NCI-H1436 (cell line): Measurements from ENCODE around the gene TJAP1.
"Not testable (repeated sequence)": the region's sequence is repeated elsewhere in the genome, so short reads cannot be mapped to it uniquely, and the experiment has no call there.

Experiments used
- DNase-seq: peaks from one replicate; lab custom pipeline; 2025; lab: John Stamatoyannopoulos, UW

TJAP1 gene

DNA sequence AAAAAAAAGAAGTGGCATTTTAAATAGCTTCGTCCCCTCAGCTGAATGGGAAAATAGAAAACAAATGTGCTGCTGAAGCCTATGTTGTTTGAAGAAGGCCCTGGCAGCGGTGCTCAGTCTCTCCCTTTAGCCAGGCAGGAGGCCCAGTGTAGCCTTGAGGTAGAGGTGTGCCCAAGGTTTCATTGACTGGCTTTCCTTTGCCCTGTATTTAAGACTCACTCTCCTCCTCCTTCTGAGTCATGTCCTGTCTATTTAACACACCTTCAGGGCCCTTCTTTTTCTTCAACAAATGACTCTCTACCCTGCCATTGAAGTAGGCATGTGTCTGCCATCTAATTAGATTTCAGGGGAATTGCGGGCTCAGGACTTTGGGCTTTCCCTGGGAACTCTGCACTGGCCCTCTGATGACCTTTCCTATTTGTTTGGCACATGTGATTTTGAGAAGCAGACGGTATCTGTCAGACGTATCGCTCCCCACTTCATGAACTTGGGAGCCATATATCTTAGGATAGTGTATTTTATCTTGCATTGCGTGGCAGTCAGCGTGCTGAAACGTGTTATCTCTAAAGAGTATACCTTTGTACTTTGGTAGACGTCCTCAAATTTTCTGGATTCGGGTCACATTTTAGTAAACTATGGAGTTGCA is 4.3 kb downstream of the TJAP1 start:
- DNase-seq = no peak

DNA sequence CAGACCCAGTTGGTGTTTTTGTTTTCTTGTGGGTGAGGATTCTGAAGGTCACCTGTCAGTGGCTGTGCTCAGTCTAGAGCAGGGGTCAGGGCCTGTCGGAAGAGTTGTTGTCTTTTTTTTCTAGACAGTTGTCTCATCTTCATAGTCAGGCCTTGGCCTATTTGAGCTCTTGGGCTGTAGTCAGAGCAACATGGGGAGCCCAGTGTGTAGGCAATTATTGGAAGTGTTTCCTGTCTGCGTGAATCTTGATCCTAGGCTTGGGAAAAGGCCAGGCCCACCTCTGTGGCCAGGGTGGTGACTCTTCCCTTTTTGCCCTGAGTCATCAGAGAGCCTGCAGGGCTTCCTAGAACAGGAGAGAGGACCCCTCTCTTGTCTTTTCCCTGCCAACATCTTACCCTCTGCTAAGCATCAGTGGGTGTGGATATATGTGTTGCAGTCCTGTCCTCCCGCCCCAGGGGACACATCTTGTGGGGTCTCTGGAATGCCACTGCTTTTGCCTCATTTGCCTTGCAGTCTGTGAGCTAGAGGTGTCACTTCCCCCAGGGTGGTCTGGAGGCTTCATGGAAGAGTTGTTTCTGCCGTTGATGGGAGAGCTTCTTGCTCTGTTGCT is 11.4 kb downstream of the TJAP1 start:
- no peak for DNase-seq

DNA sequence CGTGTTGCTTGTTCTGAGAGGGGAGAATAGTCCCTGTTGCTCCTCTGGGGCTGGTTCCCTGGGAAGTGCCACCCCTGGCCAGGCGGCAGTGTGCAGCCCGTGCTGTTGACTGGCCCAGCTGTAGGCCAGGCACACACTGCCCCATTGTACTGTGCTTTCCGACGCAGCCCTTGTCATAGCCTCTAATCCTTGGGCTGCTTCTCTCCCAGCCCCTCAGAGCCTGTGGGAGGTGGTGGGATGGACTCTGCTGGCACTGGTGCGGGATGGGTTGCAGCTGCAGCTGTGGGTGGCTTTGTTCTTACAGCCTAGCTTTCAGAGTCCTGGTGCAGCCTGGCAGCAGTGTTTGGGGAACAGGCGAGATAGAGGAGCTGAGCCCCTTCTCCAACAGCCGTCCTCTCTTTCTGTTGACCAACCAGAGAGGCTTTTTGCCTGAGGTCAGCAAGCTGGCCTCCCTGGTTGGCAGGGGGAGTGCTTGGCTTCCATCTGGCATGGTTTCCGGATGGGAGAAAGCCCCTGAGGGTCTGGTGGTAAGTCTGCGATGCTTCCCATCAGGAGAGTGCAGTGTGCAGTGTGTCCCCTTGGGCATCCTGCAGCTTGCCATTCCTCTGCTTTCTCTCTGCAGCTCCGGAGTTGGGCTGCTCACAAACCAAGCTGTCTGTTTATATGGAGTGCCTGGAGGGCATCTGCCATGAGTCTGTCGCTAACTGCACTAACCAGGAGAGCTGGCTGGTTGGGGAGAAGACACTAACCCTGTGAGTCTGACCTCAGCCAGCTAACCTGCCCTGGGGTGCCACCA is 12.1 kb downstream of the TJAP1 start:
- no peak for DNase-seq

DNA sequence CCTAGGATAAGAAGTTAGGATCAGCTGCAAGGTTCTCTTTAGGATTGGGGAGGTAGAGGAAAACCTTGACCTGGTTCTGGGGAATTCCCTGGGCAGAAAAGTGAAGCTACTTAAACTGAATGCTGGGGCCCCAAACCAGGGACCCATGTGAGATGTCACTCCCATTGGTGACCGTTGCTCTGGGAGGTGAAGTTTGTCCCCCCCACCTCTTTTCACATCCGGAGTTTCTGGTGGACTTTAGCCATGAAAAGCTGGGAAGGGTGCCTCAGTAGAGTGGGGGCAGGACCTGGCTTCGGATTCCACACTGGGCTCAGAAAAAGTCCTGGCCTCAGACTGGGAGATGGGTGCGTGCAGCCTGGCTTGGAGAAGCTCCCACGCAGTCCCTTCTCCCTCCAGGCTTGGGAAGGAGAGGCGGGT is 13.2 kb downstream of the TJAP1 start:
- no peak for DNase-seq

DNA sequence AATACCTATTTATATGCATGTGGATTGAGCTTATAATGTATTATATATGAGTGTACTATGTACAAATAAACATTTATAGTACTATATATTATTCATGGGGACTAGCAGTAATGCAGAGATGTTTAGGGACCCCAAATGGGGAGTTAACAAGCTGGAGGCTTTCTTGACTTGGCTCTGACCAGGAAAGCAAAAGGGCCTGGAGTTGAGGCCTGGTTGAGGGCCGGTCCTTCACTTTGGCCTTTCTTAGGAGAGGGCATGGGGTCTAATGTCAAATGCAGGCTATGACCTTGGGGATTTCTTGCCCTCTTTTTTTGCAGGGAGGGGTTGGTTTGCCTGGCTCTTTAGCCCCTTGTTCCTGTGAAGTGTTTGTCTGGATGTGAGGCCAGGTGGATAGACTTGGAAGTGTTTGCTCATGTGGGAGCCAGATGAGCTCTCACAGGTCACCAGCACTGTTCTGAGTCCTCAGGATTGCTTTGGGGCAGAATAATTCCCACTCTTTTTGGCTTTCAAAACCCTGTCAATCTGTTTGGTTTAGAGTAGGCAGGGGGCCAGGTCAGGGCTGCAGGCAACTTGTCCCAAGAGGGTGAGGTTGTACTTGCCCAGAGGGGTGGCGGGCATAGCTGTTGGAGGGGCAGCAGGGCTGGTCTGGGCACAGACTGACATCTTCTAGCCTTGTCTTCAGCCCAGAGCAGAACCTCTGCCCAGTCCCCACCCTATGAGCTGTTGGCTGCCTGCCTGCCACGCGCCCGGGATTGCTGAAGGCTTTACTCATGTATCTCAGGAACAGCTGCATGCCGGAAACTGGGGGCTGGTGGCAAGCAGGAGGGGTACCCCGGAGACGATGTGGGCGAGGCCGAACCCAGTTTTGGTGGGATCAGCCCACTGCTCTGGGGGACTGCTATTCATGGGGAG is 14.6 kb downstream of the TJAP1 start:
- DNase-seq = no peak

DNA sequence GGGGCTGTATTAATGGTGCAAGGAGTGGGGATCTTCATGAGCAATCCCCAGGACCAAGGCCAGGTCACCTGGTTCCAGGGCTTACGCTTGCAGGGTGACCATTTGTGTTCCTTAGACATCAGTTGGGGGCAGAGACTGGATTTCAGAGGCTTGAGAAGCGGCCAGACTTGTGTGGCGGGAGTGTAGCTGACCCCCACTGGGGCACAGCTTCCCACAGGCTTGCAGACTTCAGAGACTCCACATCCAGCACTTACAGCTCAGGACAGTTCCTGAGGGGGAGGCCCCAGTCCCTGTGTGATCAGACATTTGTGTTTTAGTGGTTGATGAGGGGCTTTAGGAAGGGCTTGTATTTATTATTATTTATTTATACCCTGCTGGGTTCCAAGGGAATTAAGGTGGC is 15.3 kb downstream of the TJAP1 start:
- no peak for DNase-seq

DNA sequence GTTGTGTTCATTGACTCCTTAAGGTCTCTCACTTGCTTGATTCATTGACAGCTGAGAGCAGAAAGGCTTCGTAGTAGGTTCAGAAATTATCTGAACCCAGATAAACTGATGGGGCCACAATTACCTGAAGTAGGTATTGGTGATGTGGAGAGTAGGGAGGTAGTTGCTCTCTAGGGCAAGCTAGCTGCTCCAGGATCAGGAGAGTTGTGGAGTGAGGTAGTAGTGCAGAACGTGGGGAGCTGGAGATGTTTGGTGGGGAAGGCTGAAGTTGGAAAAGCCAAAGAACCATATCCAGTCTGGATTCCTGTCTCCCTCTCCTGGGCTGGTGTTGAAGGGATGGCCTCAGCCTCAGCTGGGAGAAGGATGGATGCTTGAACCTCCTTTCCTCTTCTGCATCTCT is 15.9 kb downstream of the TJAP1 start:
- no peak for DNase-seq

DNA sequence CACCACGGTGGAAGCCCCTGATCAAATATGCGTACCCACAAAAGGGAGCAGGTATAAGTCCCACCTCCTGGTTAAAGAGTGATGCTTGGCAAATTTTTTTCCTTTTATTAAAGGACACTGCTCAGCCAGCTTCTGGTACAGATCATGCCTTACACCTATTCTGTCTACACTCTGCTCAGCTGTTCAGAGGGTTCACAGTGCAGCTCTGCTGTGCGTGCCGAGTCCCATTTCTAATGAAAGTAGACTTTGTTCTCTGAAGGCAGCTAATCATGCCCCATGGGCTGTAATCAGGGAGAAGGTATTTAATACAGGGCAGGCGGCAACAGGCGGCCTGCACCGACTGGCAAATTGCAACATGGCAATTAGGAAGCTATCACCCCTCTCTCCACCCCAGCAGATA is 16.5 kb downstream of the TJAP1 start:
- no peak for DNase-seq

DNA sequence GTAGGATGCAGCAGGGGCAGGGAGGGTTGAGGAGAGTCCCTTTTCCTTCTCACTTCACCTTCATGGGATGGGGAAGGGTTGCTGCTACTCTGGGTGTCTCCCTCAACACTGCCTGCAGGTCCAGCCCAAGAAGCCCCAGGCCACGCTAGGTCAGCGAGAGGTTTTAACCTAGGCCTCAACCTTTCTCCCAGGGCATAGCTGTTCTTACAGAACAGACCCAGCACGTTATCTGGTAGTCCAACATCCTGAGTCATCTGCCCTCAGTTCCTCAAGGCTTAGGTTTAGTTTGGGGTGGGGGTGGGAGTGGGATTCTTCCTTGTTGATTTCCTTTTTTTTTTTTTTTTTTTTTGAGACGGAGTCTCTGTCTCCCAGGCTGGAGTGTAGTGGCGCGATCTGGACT is 17.0 kb downstream of the TJAP1 start:
- DNase-seq = no peak

DNA sequence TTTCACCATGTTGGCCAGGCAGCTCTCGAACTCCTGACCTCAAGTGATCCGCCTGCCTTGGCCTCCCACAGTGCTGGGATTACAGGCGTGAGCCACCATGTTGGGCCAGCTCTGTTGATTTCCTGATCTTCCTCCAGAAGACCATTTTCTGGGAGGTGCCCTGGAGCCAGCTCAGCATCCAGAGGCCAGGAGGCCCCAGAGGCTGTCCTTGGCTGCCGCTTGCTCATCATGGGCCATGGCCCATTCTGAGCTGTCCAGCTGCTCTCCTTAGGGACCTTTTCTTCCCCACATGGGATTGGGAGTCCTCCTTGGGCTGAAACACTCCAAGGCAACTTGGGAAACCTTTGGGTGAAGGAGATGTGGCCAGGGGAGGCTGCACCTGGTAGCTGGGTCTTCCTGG is 17.4 kb downstream of the TJAP1 start:
- DNase-seq = no peak

DNA sequence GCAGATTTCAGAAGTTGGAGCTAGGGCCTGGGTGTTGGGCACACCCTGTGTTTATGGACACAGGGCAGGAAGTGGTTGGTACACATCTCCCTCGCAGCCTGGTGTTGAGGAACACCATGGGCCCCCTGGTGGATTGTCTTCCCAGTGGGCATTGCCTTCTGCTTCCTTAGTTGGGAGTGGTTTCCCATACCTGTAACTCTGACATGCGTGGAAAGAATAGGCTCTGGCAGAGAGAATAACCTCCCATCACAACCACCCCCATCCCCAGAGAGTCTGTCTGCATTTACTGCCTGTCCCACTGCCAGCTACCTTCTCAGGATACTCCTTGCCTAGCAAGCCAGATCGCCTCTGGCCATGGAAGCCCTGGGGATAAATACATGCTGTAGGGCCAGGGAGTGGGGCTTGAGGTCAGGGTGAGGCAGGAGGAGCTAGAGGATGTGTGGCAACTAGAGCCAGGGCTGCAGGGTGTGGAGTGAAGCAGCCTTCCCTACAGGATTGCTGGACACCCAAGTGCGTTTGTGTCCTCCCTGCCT is 18.1 kb downstream of the TJAP1 start:
- DNase-seq = no peak

DNA sequence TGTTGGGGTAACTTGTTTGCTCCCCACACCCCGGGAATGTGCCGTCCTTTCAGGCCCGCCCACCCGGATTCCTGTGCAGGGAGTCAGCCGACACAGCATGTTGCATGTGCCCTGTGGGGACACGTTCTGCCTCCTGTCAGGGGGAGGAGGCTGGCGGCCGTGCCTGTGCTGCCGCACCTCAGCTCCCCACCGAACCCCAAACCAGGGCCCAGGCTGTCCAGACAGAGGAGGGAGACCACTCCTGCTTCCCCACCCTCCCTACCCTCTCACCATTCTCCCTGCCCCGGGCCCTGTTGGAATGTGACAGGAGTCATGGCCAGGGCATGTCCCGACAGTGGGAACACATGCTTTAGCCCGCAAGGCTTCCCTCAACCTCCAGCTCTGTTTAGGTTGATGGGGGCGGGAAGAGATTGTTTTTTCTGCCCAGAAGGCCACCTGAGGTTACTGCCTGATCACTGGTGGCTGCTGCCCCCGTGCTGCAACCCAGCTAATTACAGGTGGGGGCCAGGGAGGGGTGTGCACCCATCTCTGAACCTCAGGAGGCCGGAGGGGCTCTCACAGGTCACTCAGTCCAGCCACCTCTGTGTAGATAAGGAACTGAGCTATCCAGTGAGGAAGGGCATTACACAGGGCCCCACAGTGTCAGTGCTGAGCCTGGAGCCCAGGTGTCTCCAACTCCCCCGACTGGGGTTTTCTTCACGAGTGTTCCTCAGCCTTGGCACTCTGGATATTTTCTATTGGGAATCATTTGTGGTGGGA is 19.2 kb downstream of the TJAP1 start:
- DNase-seq = no peak

DNA sequence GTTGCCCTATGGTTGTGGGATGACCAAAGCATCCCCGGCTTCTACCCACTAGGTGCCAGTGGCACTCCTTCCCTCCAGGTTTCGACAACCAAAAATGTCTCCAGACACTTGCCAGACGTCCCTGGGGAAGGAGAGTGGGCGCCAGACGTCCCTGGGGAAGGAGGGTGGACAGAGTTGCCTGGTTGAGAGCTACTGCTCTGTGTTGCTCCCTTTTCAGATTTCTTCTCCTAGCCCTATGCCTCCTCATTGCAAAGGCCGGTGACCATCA is 19.7 kb downstream of the TJAP1 start:
- no peak for DNase-seq

DNA sequence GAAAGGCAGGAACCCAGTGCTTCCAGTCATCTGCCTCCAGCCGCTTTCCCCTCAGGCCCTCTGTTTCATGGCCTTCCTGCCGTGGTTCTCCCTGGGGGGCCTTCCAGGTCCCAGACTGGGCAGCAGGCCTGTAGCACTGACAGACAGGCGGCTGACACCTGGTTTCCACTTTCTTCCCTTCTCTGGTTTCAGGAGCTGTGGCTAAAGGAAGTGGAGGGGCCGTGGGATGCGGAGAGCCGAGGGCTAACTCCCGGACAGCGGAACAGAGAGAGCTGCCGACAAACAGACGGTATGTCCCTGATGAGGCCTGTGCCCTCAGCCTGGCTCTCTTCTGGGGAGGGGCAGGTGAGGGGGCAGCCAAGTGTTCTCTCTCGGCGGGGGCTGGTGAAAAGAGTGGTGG is 20.3 kb downstream of the TJAP1 start:
- DNase-seq = no peak

DNA sequence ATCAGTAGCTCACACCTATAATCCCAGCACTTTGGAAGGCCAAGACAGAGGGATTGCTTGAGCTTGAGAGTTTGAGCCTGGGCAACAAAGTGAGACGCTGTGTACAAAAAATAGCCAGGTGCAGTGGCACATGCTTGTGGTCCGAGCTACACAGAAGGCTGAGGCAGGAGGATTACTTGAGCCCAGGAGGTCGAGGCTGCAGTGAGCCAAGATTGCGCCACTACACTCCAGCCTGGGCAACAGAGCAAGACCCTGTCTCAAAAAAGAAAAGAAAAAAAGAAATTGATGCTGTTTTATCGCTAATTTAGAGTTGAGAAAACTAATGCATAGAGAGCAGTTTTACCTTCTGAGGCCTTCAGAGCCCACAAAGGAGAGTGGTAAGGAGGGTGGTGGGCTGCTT is 20.9 kb downstream of the TJAP1 start:
- DNase-seq = not testable (repeated sequence)

DNA sequence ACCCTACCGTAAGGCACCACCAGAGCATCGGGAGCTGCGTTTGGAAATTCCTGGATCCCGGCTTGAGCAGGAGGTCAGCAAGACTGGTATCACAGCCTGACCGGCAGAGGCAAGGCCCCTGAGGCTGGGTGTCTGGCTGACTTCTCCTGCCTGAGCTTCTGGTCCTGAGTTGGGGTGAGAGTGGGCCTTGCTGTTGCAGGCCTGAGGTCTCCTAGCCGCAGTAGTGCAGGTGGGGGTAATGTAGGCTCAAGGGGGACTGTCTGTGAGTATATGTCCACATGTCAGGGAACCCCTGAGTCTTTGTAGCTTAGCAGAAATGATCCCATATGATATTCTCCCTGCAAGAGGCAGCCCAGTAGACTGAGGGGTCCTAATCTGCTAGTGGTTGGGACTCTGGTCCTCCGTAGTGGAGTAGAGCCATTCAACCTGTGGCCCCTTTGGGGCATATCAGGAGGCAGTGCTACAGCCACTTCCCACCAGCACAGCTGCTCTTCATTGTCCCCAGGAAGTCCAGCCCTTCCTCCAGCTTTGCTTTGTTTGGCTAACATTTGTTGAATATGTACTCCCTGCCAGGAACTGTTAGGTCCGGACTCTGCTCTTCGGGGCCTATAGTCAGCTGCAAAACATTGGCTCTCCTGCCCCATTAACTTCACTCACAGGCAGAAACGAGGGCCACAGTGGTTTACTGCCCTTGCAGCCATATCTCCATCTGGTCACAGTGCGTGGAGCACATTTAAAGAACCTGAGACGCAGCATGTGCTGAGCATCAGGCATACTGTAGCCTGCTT is 21.9 kb downstream of the TJAP1 start:
- DNase-seq = no peak

DNA sequence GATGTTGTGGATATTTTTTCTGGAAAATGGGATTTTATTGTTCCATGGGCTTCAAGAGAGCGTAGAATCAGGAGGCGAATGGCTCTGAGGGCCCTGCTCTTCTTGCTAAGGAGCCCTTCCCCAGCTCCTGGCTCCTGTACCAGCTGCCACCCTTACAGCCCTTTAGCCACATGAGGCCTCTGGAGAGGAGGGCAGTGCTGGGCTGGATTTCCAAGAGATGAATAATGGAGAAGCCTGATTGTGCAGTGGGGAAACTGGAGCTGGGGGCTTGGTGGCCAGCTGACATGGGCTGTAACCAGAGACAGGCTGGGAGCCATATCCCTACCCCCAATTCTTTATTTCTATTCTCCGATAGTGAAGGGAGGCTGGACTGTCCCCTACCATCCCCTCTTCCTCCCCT is 23.6 kb downstream of the TJAP1 start:
- DNase-seq = no peak

DNA sequence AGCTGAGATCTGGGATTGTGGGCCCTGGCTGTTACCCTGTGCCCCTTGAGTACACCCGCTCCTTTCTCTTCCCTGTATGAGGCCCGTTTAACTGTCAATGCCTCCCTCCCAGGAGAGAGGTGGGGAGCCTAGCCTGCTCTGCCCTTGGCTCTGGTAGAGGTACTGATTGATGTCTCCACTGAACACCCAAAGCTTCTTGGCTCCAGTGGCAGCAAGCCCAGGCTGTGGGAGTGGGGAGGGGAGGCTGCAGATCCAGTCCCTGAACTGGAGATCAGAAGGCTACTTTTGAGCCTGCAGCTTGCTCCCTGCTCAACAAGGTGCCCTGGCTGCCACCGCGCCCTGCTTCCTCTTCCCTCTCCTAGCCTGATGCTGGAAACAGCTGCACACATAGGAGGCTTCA is 25.3 kb downstream of the TJAP1 start:
- DNase-seq = no peak

DNA sequence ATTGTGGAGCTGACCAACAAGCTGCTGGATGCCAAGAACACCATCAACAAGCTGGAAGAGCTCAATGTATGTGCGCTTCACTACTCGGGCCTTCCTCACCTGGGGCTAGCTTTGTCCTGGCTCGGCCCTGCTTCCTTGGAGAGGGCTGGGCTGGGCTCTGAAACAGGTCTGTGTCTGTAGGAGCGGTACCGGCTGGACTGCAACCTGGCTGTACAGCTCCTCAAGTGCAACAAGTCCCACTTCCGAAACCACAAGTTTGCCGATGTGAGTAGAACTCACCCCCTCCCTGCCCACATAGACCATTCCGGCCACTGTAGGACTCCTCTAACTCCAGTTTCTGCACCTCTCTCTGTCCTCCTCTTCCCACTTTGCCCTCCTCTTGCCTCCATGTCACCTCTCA is 26.1 kb downstream of the TJAP1 start:
- DNase-seq = no peak

DNA sequence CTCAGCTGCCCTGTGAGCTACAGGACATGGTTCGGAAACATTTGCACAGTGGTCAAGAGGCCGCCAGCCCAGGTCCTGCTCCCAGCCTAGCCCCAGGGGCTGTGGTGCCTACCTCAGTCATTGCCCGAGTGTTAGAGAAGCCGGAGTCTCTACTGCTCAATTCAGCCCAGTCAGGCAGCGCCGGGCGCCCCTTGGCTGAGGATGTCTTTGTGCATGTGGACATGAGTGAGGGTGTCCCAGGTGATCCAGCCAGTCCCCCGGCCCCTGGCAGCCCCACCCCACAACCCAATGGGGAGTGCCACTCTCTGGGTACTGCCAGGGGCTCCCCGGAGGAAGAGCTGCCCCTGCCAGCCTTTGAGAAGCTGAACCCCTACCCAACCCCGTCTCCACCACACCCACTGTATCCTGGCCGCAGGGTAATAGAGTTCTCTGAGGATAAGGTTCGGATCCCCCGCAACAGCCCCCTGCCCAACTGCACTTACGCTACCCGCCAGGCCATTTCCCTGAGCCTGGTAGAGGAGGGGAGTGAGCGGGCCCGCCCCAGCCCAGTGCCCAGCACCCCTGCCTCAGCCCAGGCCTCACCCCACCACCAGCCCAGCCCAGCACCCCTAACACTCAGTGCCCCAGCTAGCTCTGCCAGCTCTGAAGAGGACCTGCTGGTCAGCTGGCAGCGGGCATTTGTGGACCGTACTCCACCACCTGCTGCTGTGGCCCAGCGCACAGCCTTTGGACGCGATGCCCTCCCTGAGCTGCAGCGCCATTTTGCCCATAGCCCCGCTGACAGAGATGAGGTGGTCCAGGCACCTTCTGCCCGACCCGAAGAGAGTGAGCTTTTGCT is 27.6 kb downstream of the TJAP1 start:
- no peak for DNase-seq
